Measurements from ENCODE around the gene EHD1. TPM values are rescaled to one million over a fixed set of nuclear protein-coding genes. Genes with fewer than 3 reads are reported as not detected.
"Not testable (repeated sequence)": the region's sequence is repeated elsewhere in the genome, so short reads cannot be mapped to it uniquely, and the experiment has no call there.

EHD1 gene
- total RNA-seq, 1 donor from 2014 or later = 122 TPM

DNA sequence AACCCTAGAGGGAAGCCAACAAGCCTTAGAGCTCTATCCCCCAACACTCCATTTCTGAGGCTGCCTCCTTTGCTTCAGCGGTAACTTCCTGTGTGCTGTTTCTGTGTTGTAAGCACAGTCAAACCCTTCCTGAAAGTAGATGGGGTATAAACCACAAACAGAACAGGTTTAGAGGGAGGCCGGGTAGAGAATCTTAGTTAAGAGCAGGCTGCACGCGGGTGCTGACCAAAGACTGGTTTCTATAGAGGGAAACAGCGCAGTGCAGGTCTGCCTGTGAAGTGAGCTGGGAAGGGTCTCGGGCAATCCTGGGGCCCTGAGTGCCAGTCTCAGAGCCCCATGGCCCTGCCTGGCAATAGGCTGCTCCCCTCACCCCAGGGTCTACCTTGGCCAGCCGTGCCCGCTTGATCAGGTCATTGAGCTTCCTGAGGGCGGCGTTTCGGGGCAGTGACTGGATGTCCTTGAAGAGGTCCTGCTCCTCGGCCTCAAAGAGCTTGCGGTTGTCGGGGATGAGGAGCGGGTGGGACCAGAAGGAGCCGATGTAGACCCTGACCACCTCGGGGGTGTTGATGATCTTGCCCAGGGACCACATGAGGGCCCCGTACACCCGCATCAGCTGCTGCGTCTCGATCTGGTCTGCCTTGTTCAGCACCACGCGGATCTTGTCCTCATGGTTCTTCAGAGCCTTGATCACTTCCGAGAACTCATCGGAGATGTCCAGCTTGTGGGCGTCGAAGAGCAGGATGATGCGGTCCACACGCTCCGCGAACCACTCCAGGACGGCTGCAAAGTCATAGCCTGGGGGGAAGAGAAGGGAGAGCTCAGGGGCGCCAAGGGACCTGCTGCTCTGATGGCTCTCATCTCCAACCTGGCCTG lies 18.6 kb downstream of the EHD1 start:
- DNase-seq (ENCODE audit: low read depth, low spot score) = no peak

DNA sequence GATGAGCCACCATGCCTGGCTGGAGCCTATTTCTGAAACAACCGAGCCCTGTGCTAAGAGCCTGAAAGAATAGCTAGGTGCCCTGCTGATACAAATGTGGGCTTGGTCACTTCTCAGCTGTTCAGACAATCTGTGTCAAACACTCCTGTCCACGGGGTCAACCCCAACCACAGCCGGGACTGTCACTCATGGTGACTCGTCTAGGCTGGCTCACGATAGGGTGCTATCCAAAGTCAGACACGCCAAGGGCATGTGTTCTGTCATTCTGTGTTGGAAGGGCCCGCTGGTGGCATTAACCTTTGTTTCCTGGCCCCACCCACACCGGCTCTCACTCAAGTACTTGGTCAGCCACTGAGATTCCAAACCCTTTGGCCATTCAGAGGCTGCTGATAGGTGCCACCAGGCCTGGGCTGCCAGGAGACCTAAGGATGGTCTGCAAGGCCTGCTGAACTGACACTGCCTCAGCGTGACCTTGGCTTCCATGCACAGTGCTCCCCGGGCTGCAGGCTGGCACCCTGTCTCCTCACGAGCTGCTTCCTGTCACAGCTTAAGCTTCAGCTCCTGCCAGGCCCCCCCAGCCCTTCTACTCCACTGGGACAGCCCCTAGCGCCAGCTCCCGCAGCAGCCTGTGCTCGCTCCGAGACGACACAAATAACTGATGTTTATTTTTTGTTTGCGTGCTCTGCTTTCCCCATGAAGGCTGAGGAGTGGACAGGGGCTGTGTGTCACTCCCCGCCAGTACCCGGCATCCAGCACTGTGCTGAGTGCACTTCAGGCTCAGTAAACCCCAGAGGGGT lies 19.8 kb downstream of the EHD1 start:
- DNase-seq (ENCODE audit: low read depth, low spot score) = no peak

DNA sequence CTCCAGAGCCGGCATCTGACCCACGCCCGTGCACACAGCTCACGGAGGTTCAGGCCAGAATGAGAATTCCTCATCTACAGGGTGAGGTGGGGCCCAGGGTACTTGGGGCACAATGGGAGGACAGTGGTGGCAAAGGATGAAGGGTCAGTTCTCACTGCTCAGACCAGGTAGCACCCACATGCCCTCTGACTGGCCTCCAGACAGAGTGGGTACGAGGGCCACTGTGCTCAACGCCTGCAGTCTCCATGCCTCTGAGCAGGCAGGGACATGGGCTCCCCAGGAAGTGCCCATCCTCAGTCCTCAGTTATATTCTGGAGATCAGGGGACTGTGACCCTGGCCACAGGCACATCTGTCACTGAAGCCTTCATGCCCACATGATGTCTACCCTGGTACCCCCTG lies 20.9 kb downstream of the EHD1 start:
- no peak for DNase-seq (ENCODE audit: low read depth, low spot score)

DNA sequence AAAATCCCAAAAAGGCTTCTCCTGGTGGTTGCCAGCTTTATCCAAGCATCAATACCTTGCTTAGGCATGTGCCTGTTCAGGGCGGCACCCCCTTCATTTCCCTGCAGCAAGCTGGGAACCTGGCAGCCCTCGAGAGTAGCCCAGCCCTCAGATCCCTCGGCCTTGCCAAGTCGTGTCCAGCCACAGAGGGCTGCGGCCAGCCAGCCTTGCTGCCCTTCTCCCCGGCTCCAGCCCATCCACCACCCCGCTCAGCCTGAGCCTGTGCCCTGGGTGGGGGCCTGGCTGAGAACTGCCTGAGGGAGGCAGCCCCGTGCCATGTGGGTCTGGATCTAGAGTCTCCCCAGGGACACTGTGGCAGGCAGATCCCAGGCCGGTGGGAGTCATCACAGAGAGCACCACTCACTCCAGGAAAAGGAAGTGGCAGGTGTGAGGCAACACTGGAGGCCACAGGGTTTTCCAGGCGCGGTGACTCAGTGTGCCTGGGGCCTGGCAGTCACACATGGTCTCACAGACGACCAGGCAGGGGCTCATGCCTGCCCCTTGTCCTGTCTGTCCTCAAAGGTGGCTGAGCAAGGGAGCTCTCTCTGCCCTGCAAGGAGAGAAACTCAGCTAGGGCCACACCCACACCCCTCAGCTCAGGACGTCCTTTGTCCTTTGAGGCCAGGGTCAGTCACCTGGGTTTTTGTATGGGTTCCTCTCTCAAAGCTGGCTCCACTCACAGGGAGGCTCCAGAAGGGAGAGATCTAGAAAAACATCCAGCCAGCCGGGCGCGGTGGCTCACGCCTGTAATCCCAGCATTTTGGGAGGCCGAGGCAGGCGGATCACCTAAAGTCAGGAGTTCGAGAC lies 21.8 kb downstream of the EHD1 start:
- DNase-seq (ENCODE audit: low read depth, low spot score) = peak; percentile 60

DNA sequence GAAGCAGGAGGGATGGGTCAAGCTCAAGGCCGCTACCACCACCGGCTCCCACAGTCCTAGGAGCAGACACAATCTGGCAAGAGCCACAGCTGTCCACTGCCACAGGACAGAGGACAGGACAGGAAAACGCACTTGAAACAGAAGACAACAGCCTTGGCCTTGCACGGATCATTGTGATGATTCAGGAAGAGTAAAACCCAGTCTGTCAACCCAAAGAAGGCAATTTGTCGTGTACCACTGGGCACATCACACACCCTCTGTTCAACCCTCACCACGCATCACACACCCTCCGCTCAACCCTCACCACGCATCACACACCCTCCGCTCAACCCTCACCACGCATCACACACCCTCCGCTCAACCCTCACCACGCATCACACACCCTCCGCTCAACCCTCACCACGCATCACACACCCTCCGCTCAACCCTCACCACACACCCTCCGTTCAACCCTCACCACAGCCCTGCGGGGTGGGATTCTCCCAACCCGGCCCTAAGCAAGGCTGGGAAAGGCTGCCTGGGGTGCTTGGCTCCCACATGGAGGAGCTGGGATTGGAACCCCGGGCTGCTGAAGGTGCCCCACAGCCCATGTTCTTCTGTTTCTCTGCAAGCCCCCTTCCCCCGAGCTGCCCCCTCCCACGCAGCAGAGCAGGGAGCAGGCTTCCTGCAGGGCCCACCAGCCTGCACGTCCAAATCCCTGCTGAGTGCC lies 22.7 kb downstream of the EHD1 start:
- DNase-seq (ENCODE audit: low read depth, low spot score) = no peak

DNA sequence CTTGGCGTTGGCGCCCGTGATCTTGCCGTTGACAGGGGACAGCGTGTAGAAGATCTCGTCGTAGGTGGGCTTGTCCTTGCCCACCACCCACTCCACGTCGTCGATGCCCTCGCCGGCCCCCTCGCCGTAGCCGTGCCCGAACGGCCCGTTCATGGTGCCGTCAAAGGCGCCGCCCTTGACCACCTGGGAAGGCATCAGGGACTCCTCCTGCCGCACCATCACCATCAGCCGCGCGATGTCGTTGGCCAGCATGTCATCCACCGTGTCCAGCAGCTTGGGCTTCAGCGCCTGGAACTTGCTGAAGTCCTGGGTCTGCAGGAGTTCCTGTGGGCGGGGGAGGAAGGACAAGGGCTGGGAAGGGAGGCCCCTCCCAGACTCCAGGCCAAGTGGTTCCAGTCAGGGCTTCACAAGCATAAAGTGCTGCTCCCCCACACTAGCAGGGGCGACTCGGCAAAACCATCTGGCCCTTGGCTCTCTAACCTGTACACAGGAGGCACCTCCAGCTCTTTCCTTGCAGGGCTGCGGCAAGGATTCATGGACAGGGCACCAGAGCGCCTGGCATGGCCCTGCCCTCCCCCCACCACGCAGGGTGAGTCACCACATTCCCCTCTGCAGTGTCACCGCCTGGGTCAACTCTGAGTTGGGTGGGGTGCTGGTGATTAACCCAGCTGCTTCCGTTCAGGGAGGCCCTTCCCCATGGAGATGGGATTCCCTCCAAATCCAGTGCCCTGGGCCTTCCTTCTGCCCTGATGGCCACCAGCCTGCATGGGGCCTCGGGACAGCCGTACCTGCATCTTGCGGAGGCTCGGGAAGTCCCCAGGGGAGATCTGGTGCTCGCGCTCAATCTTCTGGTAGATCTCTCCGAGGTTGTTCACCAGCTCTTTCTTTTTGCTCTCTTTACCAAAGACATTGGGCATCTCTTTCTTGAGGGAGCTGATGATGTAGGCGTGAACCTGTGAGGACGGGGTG lies 23.6 kb downstream of the EHD1 start:
- peak; percentile 75 for DNase-seq (ENCODE audit: low read depth, low spot score)

DNA sequence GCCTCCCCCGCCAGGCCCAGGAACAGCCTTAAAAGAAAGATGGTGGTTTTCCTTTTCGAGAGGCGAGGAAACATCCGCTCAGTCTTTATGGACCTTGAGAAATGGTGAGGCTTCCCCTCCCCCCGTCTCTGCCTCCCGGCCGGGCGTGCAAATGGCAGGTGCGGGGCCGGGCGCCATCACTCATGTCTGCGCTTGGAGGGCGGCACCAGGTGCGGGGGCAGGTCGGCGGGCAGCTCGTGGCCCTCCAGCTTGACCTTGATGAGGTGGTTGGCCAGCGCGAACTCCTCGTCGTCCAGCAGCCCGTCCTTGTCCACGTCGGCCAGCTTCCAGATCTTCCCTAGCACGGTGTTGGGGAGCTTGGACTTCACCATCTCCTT lies 24.3 kb downstream of the EHD1 start:
- DNase-seq (ENCODE audit: low read depth, low spot score) = no peak

DNA sequence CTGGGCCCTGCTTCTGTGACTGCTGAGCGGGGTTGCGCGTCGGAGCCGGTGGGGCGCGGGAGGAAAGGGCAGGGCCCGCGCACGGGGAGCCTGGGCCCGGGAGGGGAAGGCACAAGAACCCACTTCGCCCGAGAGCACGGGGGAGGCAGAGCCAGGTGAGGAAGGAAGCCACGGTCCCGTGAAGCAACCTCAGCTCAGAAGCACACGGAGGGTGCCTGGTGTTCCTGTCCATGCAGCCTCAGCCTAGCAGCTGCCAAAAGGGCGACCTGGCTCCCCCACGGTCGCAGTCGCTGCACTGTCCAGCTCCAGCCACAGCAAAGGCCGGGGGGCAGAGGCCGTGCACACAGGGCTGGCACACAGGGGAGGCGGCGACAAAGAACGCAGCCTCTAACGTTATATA lies 24.7 kb downstream of the EHD1 start:
- no peak for DNase-seq (ENCODE audit: low read depth, low spot score)

DNA sequence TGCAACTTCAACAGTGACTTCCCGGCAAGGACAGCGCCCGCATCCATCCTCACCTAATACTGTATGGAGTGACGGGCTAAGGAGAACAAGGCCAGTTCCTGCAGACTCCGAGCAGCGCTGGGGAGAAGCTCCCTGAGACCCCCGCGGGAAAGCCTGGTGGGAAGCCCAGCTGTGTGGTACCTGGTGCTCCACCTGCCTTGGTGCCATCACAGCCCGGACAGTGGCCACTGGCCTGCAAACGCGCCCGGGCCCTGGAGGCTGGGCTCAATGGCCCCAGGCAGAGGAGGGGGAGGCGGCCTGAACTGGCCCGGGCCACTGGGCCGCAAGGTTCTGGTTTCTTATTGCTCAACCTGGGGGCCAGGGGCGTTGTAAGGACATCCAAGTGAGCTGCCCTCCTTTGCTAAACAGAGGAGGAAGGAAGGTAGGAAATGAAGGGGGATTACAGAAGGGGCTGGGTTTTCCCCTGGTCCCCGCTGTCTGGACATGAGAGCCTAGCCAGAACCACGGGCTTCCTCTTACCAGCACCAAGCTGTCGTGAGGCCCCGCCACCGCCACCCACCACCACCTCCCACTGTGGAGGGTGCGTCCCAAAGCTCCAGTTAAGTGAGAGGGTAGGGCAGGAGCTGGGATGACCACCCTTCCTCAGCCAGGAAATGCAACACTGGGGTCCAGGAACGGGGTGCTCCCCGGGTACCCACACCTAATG lies 25.5 kb downstream of the EHD1 start:
- no peak for DNase-seq (ENCODE audit: low read depth, low spot score)

DNA sequence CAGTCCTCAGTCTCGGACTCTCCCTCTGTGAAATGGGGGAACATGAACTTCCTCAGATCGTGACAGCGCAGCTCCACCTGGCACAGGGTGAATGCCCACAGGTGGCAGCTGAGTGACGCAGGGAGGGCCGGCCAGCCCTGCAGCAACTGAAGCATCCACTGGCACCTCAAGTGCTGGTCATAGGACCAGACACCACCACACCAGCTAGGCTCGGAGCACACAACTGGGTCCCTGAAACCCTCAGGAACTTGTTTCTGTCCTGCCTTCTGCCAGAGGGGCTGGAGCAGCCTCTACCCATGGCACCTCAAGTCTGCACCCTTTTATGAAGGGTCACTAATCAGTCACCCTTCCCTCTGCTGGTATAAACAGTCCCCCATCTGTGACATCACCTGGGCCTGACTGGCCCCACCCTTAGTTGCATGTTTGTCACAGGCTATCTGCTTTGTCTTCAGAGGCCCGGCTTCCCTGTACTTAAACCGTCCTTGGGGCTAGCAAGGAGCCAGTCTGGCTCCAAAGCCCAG lies 26.5 kb downstream of the EHD1 start:
- no peak for DNase-seq (ENCODE audit: low read depth, low spot score)

DNA sequence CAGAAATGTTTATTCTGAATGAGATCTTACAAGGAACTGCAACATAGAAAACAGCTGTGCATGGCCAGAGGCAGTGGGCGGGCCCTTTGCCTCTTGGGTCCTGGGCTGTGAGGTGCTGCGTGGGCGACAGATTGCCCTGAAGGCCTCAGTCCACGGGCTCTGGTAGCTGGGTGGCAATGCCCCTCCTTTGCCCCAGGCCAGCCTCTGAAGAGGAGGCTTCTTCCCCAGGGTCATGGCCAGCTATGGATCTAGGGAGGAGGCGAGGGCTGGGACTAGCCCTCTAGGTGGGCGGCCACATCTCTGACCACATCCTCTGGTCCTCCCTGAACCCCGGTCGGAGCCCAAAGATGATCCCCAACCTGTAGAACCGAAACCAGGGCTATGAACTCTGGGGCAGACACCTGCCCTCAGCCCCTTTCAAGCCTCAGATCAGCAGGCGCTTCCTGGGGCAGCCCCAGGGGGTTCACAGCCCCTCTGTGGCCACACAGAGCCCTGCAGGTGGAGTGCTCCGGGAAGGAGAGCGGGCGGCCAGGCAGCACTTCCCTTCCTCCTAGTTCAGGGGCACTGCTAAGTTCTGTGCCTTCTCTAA lies 27.3 kb downstream of the EHD1 start:
- DNase-seq (ENCODE audit: low read depth, low spot score) = no peak

DNA sequence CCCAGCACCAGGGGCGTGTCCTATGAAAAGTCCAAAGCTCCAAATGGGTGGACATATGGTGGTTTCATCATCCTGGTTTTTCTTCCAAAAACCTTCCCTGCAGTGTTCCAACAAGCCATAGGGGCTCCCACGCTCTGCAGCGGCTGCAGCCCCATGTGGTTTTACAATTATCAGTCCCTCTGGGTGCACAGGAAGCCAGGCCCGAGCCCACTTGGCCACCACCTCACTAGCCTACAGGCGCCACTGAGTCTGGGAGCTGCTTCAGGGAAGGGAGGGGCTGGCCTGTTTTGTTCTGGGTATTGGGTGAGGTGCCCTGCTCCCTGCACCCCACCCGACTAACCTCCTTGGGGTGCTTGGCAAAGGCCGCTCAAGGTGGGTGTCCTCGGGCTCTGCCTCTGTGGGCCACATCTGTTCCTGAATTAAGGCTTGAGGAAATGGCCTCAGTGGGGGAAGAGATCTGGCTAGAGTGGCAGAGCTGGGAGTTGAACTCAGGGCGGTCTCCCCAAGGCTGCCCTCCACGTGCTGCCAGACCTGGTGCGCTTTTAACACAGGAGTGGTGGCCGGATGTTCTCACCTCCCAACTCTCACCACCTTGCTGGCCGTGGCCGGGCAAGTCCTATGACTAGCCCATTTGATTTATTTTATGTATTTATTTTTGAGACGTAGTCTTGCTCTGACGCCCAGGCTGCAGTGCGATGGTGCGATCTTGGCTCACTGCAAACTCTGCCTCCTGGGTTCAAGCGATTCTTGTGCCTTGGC lies 28.6 kb downstream of the EHD1 start:
- DNase-seq (ENCODE audit: low read depth, low spot score) = no peak

DNA sequence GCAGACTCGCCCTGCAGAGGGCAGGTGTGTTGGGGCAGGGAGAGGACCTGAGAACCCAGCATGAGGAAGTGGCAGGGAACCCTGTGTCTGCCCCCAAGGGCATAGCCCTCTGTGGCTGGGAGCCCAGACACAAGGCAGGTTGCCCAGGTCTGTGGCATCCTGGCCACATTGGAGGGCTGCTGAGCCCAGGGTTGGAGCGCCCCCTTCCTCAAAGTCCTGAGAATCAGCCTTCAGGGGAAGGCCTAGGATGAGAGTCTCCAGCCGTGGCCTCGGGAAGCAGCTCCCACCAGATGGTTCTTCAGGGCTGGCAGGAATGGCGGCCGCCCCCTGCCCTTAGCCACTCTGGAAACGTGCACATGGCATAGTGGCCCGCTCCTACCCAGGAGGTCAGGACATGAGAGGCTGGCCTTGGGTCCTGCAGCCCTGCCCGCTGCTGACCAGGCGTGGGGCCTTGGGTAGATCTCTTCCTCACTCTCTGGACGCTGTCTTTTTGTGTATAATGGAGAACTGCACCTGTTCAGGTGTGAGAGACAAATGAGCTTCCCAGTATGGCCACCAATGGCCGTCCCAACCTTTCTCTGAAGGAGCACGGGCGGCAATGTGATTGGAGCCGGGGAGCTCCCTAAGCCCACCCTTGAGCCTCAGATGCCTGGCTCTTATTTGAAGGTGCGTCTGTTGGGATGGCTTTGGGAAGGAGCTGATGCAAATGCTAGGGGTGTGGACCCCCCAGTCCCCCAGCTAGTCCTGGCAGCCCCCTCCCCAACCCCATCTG lies 29.4 kb downstream of the EHD1 start:
- no peak for DNase-seq (ENCODE audit: low read depth, low spot score)

DNA sequence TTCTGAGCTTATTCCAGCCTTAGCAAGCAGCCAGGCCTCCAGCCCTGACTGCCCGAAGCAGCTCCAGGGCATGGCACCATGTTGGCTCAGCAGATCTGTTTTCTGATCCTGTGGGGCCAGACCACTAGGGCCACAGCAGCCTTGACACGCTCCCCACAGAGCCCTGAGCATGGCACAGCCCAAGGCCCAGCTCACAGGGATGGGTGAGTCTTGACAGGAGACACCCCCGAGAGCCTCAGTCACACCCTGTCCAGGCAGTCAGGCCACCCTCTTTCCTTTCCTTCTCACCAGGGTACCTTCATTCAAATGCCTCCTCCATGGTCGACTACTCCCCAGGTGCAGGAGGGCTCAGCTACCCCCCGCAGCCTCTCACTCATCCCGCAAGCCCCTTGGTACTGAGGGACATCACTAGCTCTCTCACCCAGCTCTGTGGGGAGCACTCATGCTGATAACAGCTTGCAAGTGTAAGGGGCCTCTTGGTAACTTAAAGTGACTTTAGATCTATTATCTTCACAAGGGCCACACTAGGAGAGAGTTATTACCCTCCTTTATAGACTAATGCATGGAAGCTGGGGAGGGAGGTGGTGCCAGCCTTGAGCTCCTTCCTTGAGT lies 30.1 kb downstream of the EHD1 start:
- no peak for DNase-seq (ENCODE audit: low read depth, low spot score)

DNA sequence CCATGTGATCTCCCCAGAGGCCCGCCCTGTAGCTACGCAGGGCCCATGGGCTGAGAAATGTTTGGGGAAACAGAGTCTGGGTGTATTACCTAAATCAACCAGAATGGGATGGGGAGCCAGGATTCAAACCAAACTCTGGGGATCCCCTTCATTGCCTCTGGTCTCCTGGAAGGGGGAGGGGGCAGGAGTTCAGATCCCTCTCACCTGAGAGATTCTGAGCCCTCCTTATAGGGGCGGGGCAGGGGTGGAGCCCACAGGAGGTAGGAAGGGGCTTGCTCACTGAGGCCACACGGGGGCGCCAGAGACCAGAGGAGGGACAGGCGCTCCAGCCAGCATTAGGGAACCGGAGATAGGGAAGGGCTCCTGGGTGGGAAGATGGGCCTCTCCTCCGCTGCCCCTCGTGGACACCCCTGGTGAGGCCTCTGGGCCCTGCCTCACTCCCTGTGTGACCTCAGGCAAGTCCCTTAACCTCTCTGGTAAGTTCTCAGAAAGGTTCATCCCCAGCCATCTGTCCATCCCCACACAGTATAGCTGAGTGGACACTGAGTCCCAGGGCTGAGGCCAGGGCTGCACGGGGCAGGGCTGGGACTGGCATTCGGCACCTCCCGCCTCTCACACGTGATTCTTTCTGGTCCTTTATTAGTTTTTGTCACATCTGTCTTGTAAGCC lies 31.3 kb downstream of the EHD1 start:
- DNase-seq (ENCODE audit: low read depth, low spot score) = peak; percentile 54

DNA sequence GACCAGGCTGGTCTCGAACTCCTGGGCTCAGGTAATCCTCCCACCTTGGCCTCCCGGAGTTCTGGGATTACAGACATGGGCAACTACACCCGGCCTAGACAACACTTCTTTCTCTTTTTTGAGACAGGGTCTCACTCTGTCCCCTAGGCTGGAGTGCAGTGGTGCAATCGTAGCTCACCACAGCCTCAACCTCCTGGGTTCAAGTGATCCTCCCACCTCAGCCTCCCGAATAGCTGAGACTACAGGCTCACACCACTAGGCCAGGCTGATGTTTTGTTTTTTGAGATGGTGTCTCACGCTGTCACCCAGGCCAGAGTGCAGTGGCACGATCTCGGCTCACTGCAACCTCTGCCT lies 32.7 kb downstream of the EHD1 start:
- DNase-seq (ENCODE audit: low read depth, low spot score) = not testable (repeated sequence)

All from pulmonary artery endothelial cell (primary cell).